T-helper 1 cell treated with Interleukin-12 subunit alpha and Interleukin-12 subunit beta and Interleukin-4 antibody, amounts not matched to agents 30 μg/mL and 1 μg/mL, for 36 hours (primary cell): ENCODE results near the gene SPSB1.

Source experiments
- H3K27ac Mint-ChIP-seq: one replicate; pipeline ENCODE4 v1.8.0; 2021; ENCODE audit warnings: mild to moderate bottlenecking, mixed read lengths
- H3K27me3 Mint-ChIP-seq: one replicate; pipeline ENCODE4 v1.8.0; 2021; ENCODE audit warnings: low read depth, mixed read lengths
- H3K36me3 Mint-ChIP-seq: one replicate; pipeline ENCODE4 v1.8.0; 2021; ENCODE audit warnings: low read depth, mixed read lengths
- H3K4me1 Mint-ChIP-seq: one replicate; pipeline ENCODE4 v1.8.0; 2021; ENCODE audit warnings: low read depth, mixed read lengths
- H3K4me3 Mint-ChIP-seq: one replicate; pipeline ENCODE4 v1.8.0; 2021; ENCODE audit warnings: mild to moderate bottlenecking, moderate library complexity, mixed read lengths
- H3K9me3 Mint-ChIP-seq: one replicate; pipeline ENCODE4 v1.8.0; 2021; ENCODE audit warnings: mixed read lengths

SPSB1 gene

GRCh38 chr1:9352377-9353134 is 59.9 kb downstream of the SPSB1 start:
- no peaks in the 10 kb centered on the region for H3K9me3 Mint-ChIP-seq
- H3K4me3 Mint-ChIP-seq, result no peak overlapping the region
- no peak overlapping the region for H3K27ac Mint-ChIP-seq
- H3K27me3 Mint-ChIP-seq, result no peaks in the 10 kb centered on the region
- peaks cover 14% of the 10 kb centered on the region for H3K36me3 Mint-ChIP-seq
- H3K4me1 Mint-ChIP-seq, result peaks cover 9% of the 10 kb centered on the region

DNA sequence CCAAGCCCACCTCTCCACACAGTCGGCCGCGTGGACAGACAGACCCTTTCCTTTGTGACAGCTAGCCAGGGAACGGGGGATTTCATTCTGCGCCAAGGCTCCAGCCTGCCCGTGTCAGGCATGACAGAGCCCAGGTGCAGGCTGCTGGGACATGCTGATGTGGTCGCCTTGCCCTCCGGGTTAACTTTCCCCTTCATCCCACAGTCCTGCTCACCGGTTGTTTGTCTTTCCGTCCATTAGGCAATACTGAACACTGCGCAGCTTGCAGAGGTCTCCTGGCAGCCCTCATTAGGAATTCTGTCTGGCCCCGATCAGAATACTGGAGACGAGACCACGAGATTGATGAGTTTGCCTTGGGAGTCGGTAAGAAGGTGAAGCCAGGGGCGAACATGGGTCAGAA is 62.8 kb downstream of the SPSB1 start:
- peaks cover 7% of the 10 kb centered on the region for H3K4me1 Mint-ChIP-seq
- peaks cover 14% of the 10 kb centered on the region for H3K36me3 Mint-ChIP-seq
- no peak overlapping the region for H3K27ac Mint-ChIP-seq
- H3K9me3 Mint-ChIP-seq, result no peaks in the 10 kb centered on the region
- H3K27me3 Mint-ChIP-seq, result no peaks in the 10 kb centered on the region
- H3K4me3 Mint-ChIP-seq, result no peak overlapping the region

DNA sequence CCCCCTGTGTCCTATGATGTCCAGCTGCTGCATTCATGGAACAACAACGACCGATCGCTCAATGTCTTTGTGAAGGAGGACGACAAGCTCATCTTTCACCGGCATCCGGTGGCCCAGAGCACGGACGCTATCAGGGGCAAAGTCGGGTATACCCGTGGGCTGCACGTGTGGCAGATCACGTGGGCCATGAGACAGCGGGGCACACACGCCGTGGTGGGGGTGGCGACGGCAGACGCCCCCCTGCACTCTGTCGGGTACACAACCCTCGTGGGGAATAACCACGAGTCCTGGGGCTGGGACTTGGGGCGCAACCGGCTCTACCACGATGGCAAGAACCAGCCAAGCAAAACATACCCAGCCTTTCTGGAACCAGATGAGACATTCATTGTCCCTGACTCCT is 63.3 kb downstream of the SPSB1 start:
- Mint-ChIP-seq H3K27ac (no peak overlapping the region), H3K4me3 (no peak overlapping the region)

GRCh38 chr1:9356829-9357466 is 64.3 kb downstream of the SPSB1 start:
- Mint-ChIP-seq H3K9me3 (no peaks in the 10 kb centered on the region), H3K4me3 (no peak overlapping the region), H3K27me3 (no peaks in the 10 kb centered on the region), H3K27ac (no peak overlapping the region), H3K36me3 (peaks cover 14% of the 10 kb centered on the region), H3K4me1 (peaks cover 1% of the 10 kb centered on the region)

More for the DNA sequence above, 63.3 kb downstream of the SPSB1 start:
- Mint-ChIP-seq H3K9me3 (no peaks in the 10 kb centered on the region), H3K36me3 (peaks cover 14% of the 10 kb centered on the region), H3K27me3 (no peaks in the 10 kb centered on the region), H3K4me1 (peaks cover 6% of the 10 kb centered on the region)

GRCh38 chr1:9357958-9358357 is 65.3 kb downstream of the SPSB1 start:
- Mint-ChIP-seq H3K27ac (no peak overlapping the region), H3K4me1 (peaks cover 1% of the 10 kb centered on the region), H3K4me3 (no peak overlapping the region), H3K9me3 (no peaks in the 10 kb centered on the region), H3K36me3 (peaks cover 14% of the 10 kb centered on the region), H3K27me3 (no peaks in the 10 kb centered on the region)

DNA sequence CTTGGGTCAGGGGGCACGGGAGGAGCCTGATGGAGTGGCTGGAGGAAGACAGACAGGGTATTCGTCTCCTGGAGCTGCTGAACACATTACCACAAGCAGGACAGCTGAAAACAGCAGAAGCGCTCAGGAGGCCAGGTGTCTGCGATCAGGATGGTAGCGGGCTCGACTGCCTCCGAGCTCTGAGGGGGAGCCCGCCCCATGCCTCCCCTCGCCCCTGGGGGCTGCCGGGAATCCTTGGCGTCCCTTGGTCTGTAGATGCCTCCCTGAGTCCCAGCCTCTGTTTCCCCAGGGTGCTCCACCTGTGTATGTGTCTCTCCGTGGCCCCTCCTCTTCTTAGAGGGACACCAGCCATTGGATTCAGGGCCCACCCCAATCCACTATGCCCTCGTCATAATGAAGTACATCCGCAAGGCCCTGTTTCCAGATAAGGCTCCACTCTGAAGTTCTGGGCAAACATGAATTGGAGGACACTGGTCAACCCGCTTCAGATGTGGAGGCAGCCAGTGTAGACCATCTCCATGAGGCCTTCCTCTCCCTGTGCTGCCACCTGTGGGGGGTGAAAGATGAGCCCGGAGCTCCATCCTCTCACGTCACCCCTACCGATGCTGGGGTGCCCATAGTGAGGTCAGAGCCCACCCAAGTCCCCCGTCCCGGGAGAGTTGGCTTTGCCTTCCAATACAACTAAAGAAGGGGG is 67.8 kb downstream of the SPSB1 start:
- Mint-ChIP-seq H3K4me1 (no peaks in the 10 kb centered on the region), H3K4me3 (no peak overlapping the region), H3K27ac (no peak overlapping the region)

DNA sequence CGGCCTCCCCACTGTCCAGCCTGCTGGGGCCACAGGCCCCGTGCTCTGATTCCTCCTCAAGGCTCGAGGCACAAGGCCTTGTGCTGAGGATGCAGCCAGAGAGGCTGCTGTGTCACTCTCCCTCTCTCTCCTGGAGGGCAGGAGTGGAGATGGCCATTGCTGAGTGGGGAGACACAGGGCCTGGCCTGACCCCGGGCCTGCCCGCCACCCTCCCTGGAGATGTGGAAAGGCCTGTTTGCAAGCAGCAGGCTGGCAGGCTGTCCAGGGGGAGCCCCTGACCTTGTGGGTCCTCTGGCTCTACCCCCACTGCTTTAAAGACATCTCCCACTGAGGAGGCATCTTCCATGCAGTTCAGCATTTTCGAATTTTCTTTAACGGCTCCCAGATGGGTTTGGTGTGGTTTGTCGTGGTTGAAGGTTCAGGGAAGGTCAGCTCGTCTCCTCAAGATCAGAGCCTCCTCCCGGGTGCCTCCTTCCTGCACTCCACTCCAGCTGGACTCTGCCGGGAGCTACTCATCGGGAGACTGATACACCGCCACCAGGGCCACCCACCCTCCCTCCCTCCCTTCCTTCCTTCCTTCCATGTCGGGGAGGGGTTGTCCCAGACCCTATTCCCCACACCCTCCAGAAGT is 69.1 kb downstream of the SPSB1 start:
- Mint-ChIP-seq H3K36me3 (peaks cover 8% of the 10 kb centered on the region), H3K4me3 (no peak overlapping the region)

More for the DNA sequence above, 67.8 kb downstream of the SPSB1 start:
- Mint-ChIP-seq H3K36me3 (peaks cover 14% of the 10 kb centered on the region), H3K9me3 (no peaks in the 10 kb centered on the region), H3K27me3 (no peaks in the 10 kb centered on the region)

DNA sequence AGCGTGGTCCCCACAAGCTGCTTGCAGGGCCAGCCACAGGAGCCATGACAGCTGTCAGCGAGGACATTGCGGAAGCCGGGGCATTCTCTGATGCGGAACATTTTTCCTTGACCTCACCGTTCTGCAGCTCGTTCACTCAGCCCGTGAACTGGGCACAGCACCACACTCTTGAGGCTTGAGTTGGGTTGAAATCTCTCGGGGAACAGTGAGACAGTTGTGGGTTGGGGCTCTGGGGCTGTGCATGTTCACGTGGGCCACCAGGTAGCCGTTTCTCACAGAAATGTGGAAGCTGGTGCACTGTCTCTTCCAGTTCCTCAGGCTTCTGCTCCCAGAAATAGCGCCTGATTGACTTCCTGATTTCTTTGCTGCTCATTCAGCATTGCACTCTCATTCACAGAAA is 69.8 kb downstream of the SPSB1 start:
- H3K4me3 Mint-ChIP-seq, result no peak overlapping the region
- H3K4me1 Mint-ChIP-seq, result peaks cover under 1% of the 10 kb centered on the region
- peaks cover 2% of the 10 kb centered on the region for H3K36me3 Mint-ChIP-seq
- H3K27me3 Mint-ChIP-seq, result no peaks in the 10 kb centered on the region
- no peaks in the 10 kb centered on the region for H3K9me3 Mint-ChIP-seq
- H3K27ac Mint-ChIP-seq, result no peak overlapping the region

More for the DNA sequence above, 69.1 kb downstream of the SPSB1 start:
- H3K27ac Mint-ChIP-seq, result no peak overlapping the region
- no peaks in the 10 kb centered on the region for H3K4me1 Mint-ChIP-seq
- H3K9me3 Mint-ChIP-seq, result no peaks in the 10 kb centered on the region
- no peaks in the 10 kb centered on the region for H3K27me3 Mint-ChIP-seq

DNA sequence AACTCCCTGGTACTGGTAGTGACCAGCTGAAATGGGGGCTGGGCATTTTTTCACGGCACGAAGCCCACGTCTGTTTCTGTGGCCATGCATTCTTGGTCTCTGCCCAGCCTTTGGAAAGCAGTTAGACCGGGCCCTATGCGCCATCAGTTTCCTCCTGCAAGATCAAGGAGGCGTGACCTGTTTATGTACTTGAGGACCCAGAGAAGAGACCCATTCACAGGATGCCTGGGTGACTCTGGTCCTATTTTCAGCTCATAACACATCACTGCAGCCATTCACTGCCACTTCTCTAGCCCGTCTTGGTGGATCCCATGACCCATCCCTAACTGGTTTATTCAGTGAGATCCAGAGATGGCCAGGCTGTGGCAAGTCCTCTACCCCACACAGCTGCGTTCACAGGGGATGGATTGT is 70.4 kb downstream of the SPSB1 start:
- H3K4me1 Mint-ChIP-seq, result peaks cover 3% of the 10 kb centered on the region

GRCh38 chr1:9366298-9366697 is 73.6 kb downstream of the SPSB1 start:
- no peak overlapping the region for H3K27ac Mint-ChIP-seq
- peaks cover 7% of the 10 kb centered on the region for H3K4me1 Mint-ChIP-seq
- no peak overlapping the region for H3K4me3 Mint-ChIP-seq
- H3K36me3 Mint-ChIP-seq, result peaks cover 9% of the 10 kb centered on the region
- H3K9me3 Mint-ChIP-seq, result no peaks in the 10 kb centered on the region
- H3K27me3 Mint-ChIP-seq, result no peaks in the 10 kb centered on the region

More for the DNA sequence above, 70.4 kb downstream of the SPSB1 start:
- Mint-ChIP-seq H3K9me3 (no peaks in the 10 kb centered on the region), H3K27ac (no peak overlapping the region), H3K27me3 (no peaks in the 10 kb centered on the region), H3K4me3 (no peak overlapping the region), H3K36me3 (peaks cover 2% of the 10 kb centered on the region)

- peaks cover 9% of the 10 kb centered on the region for H3K36me3 Mint-ChIP-seq
- no peaks in the 10 kb centered on the region for H3K27me3 Mint-ChIP-seq
- peaks cover 7% of the 10 kb centered on the region for H3K4me1 Mint-ChIP-seq
- H3K4me3 Mint-ChIP-seq, result no peak overlapping the region
- no peak overlapping the region for H3K27ac Mint-ChIP-seq
- no peaks in the 10 kb centered on the region for H3K9me3 Mint-ChIP-seq
Observed at GRCh38 chr1:9366943-9367780, 74.5 kb downstream of the SPSB1 start.

DNA sequence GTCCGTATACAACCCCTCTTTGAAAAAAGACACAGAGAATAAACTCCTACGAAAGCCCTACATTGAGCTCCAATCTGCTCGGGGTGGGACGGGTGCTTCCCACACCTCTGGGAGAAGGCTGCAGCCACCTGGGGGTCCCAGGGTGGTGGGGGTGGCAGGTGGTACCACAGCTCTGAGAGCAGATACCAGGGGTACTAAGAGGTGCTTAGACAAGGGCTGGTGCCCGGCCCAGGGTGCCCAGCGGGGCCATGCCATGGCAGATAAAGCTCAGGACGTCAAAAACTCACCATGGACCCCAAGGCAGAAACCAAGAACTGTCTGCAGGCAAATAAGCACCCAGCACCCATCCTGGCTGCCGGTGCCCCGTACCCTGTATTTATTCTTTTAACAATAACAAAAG is 75.1 kb downstream of the SPSB1 start:
- H3K27me3 Mint-ChIP-seq, result no peaks in the 10 kb centered on the region
- H3K4me3 Mint-ChIP-seq, result no peak overlapping the region
- no peak overlapping the region for H3K27ac Mint-ChIP-seq
- no peaks in the 10 kb centered on the region for H3K9me3 Mint-ChIP-seq
- peaks cover 7% of the 10 kb centered on the region for H3K4me1 Mint-ChIP-seq
- peaks cover 9% of the 10 kb centered on the region for H3K36me3 Mint-ChIP-seq

- H3K4me3 Mint-ChIP-seq, result no peak overlapping the region
- peaks cover 7% of the 10 kb centered on the region for H3K4me1 Mint-ChIP-seq
- no peak overlapping the region for H3K27ac Mint-ChIP-seq
- peaks cover 9% of the 10 kb centered on the region for H3K36me3 Mint-ChIP-seq
- H3K9me3 Mint-ChIP-seq, result no peaks in the 10 kb centered on the region
- H3K27me3 Mint-ChIP-seq, result no peaks in the 10 kb centered on the region
Observed at GRCh38 chr1:9368356-9368755, 75.7 kb downstream of the SPSB1 start.
